K562 (cell line): ENCODE results near the gene MOGAT2. TPM values are rescaled to one million over a fixed set of nuclear protein-coding genes. Genes with fewer than 3 reads are reported as not detected.
A peak's percentile ranks its signal among the peaks of the same experiment; 100 is the strongest.

Experiments
- ATAC-seq: fragments of 200-7000 bp; cut with Tn5 transposase; 3 replicates; pipeline ENCODE4 v1.9.1; 2020; ENCODE audit warnings: moderate library complexity
- BruUV-seq: library from RNA; stranded (reverse); fragments of 400-500 nt; replicated peaks from 2 replicates; lab custom pipeline; 2021; lab: Mats Ljungman, UMichigan
- CTCF ChIA-PET: fragments of 300-600 bp; formaldehyde crosslinking; extraction: SDS; loops from one replicate; lab custom pipeline; 2021; ENCODE audit warnings: low intra/inter-chr PET ratio; lab: Yijun Ruan, JAX
- POLR2A ChIA-PET: fragments of 300-600, 350-650 bp; sonication (Branson Sonifier 250); formaldehyde crosslinking; extraction: SDS; loops from one replicate; lab custom pipeline; 2021; ENCODE audit warnings: antibody characterized with exemption, inconsistent platforms; lab: Yijun Ruan, JAX
- DNase-seq, 4 experiments: peaks; one replicate each; pipeline versions ENCODE4 v3.0.0 to v3.0.0-alpha.2; 2011 to 2018; ENCODE audit warnings: low spot score in 3 of 4, mixed read lengths in 3 of 4; ENCODE audit errors: extremely low read depth in 1 of 4
- FAIRE-seq: peaks from 2 replicates; lab custom pipeline; 2011; peaks lifted over from hg19 to GRCh38; lab: Jason Lieb, UNC
- H2AFZ ChIP-seq: 2 replicates; pipeline ENCODE4 v1.6.0; 2011; ENCODE audit warnings: low read depth, low read length, control low read depth, inconsistent platforms
- H3K27ac ChIP-seq: fragments of 200-600 bp; 3 replicates; pipeline ENCODE4 v1.8.0; 2011; ENCODE audit warnings: low read depth, mild to moderate bottlenecking, control low read depth, inconsistent platforms, low read length, moderate library complexity, mixed read lengths; ENCODE audit errors: extremely low read depth
- H3K27me3 ChIP-seq, 2 experiments: fragments of 300-600 bp in 1 of 2; 2 replicates in 1 of 2; 3 replicates in 1 of 2; pipeline versions ENCODE4 v1.6.0 to v1.8.0; 2011; ENCODE audit warnings: inconsistent platforms in 2 of 2, low read length in 2 of 2, mild to moderate bottlenecking in 1 of 2, mixed read lengths in 1 of 2, moderate library complexity in 1 of 2; ENCODE audit not compliant: control insufficient read depth in 2 of 2, insufficient read depth in 2 of 2
- H3K36me3 ChIP-seq: fragments of 300-600 bp; 3 replicates; pipeline ENCODE4 v1.8.0; 2011; ENCODE audit warnings: mild to moderate bottlenecking, low read length, inconsistent platforms; ENCODE audit not compliant: control insufficient read depth, insufficient read depth
- H3K4me1 ChIP-seq, 2 experiments: fragments of 200-600 bp in 1 of 2; replicated peaks in 1 of 2; 2 replicates in 1 of 2; 3 replicates in 1 of 2; pipeline versions ENCODE4 v1.5.1 to v1.8.0; 2011; ENCODE audit warnings: inconsistent platforms in 2 of 2, low read length in 2 of 2, mild to moderate bottlenecking in 1 of 2, mixed read lengths in 1 of 2, moderate library complexity in 1 of 2; ENCODE audit not compliant: control insufficient read depth in 2 of 2, insufficient read depth in 2 of 2
- H3K4me2 ChIP-seq: 2 replicates; pipeline ENCODE4 v1.6.1; 2011; ENCODE audit warnings: low read length, control low read depth, inconsistent platforms, mixed read lengths; ENCODE audit not compliant: insufficient read depth
- H3K4me3 ChIP-seq: fragments of 200-600 bp; sonication (generic), shearing (Covaris generic); 2 replicates; pipeline ENCODE4 v1.5.1; 2016; ENCODE audit warnings: control low read depth, inconsistent platforms
- H3K79me2 ChIP-seq: fragments of 200-600 bp; 3 replicates; pipeline ENCODE4 v1.8.0; 2011; ENCODE audit warnings: low read length, inconsistent platforms; ENCODE audit not compliant: control insufficient read depth, insufficient read depth
- H3K9ac ChIP-seq, 2 experiments: 2 replicates each; pipeline versions ENCODE4 v1.6.0 to v1.6.1; 2011; ENCODE audit warnings: low read depth in 2 of 2, low read length in 2 of 2, control low read depth in 1 of 2, inconsistent platforms in 1 of 2, mild to moderate bottlenecking in 1 of 2, mixed read lengths in 1 of 2; ENCODE audit not compliant: insufficient read depth in 1 of 2
- H3K9me1 ChIP-seq: one replicate; pipeline ENCODE4 v1.6.0; 2011; ENCODE audit warnings: inconsistent platforms, mild to moderate bottlenecking, low read length, moderate library complexity; ENCODE audit not compliant: control insufficient read depth, insufficient read depth
- H3K9me3 ChIP-seq: replicated peaks from 2 replicates; pipeline ENCODE4 v1.5.1; 2011; ENCODE audit warnings: low read depth, low read length, inconsistent platforms; ENCODE audit not compliant: control insufficient read depth, insufficient read depth
- H4K20me1 ChIP-seq: replicated peaks from 2 replicates; pipeline ENCODE4 v1.6.1; 2011; ENCODE audit warnings: low read length, inconsistent platforms, mixed read lengths; ENCODE audit not compliant: control insufficient read depth, insufficient read depth
- CEBPG ChIP-seq, 3 experiments: fragments of 200-800 bp in 1 of 3; sonication (Bioruptor generic) in 1 of 3; sonication (generic) in 1 of 3; formaldehyde crosslinking in 1 of 3; IDR thresholded peaks in 2 of 3; conservative IDR thresholded peaks in 1 of 3; 2 replicates each; pipeline versions ENCODE4 v1.6.1 to v1.8.0; 2016 to 2022; ENCODE audit warnings: missing compliant biosample characterization in 2 of 3, missing genetic modification characterization in 2 of 3, mild to moderate bottlenecking in 1 of 3, missing genetic modification reagents in 1 of 3
- ESRRB ChIP-seq: fragments of 250-450 bp; sonication (Bioruptor Pico); IDR thresholded peaks from 2 replicates; pipeline ENCODE4 v1.5.0; 2020; ENCODE audit warnings: mild to moderate bottlenecking, moderate library complexity, borderline replicate concordance
- HNRNPUL1 ChIP-seq: fragments of 200-400 bp; formaldehyde crosslinking; IDR thresholded peaks from 2 replicates; pipeline ENCODE4 v1.6.1; 2017; ENCODE audit warnings: low read length
- PHF20 ChIP-seq: fragments of 450-650 bp; IDR thresholded peaks from 2 replicates; pipeline ENCODE4 v1.6.1; 2018; ENCODE audit not compliant: partially characterized antibody
- SAFB2 ChIP-seq: fragments of 200-400 bp; formaldehyde crosslinking; IDR thresholded peaks from 2 replicates; pipeline ENCODE4 v1.6.1; 2018; ENCODE audit warnings: borderline replicate concordance, low read length, low read depth, moderate library complexity; ENCODE audit not compliant: severe bottlenecking
- ZNF780A ChIP-seq: fragments of 250-450 bp; sonication (Bioruptor Pico); IDR thresholded peaks from 2 replicates; pipeline ENCODE4 v1.5.0; 2021; ENCODE audit warnings: mild to moderate bottlenecking
- WGBS: fragments of 100-300 bp; shearing (Covaris generic); methylation state at CpG from one replicate; pipeline ENCODE4 v1.1.6; 2016; ENCODE audit warnings: low coverage, mixed read lengths; ENCODE audit not compliant: insufficient coverage; ENCODE audit errors: missing lambda C conversion rate; 5-methylcytosine and 5-hydroxymethylcytosine counted together
- in situ Hi-C: fragments of 300-500 bp; cut with MboI; formaldehyde crosslinking; loops from 4 replicates; pipeline ENCODE4 v1.15.0; 2018; ENCODE audit warnings: inconsistent platforms, mixed read lengths
- intact Hi-C: fragments of 100-400 bp; cut with micrococcal nuclease; formaldehyde crosslinking; loops from 2 replicates; pipeline ENCODE4 v1.14.2; 2022
- polyA plus RNA-seq, 8 experiments: library from polyadenylated mRNA; depleted of rRNA in 4 of 8; stranded (reverse) in 5 of 8; unstranded in 3 of 8; fragments of >200 nt; fragmentation: Nextera tagmentation in 2 of 8; fragmentation: Illumina TruSeq in 1 of 8; extraction: Ambion mirVana in 2 of 8; extraction: Trizol in 1 of 8; gene quantifications; 2 replicates each; pipeline versions ENCODE4 v1.2.1 to v1.2.3, GENCODE V29; 2011 to 2014; ENCODE audit warnings: inconsistent platforms in 1 of 8, missing spikeins in 1 of 8
- total RNA-seq, 7 experiments: library from RNA; depleted of rRNA in 6 of 7; stranded (reverse); fragments of >200 nt in 6 of 7; fragmentation: Illumina TruSeq in 2 of 7; extraction: Trizol in 2 of 7; gene quantifications; 2 replicates each; pipeline versions ENCODE4 v1.2.1 to v1.2.3, GENCODE V29; 2011 to 2021; ENCODE audit warnings: low replicate concordance in 1 of 7
- TF ChIP-seq, protein P1 (sequence below): fragments of 450-650 bp; formaldehyde crosslinking; IDR thresholded peaks from 2 replicates; pipeline ENCODE4 v1.4.0; 2020; ENCODE audit warnings: mild to moderate bottlenecking, moderate library complexity

MOGAT2 gene
- total and polyA plus RNA-seq, 9 of the 15 experiments (the other 6 are each of a cell fraction or from before 2014, with no cell fraction given), result 0.09 TPM; not detected in 7

GRCh38 chr11:75697906-75698581 is 19.6 kb upstream of the MOGAT2 start:
- no peaks in the 10 kb centered on the region for H3K79me2 ChIP-seq
- in situ Hi-C loops, result no loop called here
- H3K27me3 ChIP-seq, result peaks cover 0 to 9% of the 10 kb centered on the region in 2 experiments; a peak in 2 of 5 replicates
- 0% methylated on average over 4 of the region's 4 CpGs for WGBS
- H3K9me3 ChIP-seq, result no peaks in the 10 kb centered on the region
- intact Hi-C loops, result no loop called here
- no peak for TF ChIP-seq ESRRB (CRISPR knock-in tag)
- TF ChIP-seq PHF20, result no peak
- TF ChIP-seq SAFB2, result no peak
- TF ChIP-seq ZNF780A, result no peak
- TF ChIP-seq, protein P1, sequence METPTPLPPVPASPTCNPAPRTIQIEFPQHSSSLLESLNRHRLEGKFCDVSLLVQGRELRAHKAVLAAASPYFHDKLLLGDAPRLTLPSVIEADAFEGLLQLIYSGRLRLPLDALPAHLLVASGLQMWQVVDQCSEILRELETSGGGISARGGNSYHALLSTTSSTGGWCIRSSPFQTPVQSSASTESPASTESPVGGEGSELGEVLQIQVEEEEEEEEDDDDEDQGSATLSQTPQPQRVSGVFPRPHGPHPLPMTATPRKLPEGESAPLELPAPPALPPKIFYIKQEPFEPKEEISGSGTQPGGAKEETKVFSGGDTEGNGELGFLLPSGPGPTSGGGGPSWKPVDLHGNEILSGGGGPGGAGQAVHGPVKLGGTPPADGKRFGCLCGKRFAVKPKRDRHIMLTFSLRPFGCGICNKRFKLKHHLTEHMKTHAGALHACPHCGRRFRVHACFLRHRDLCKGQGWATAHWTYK (CRISPR knock-in tag), result no peak
- no peak for TF ChIP-seq HNRNPUL1
- TF ChIP-seq CEBPG (CRISPR knock-in tag; IDR thresholded peaks at IDR 0.05), result no peak
- 0 out of 4 replicates have a peak, but pooled peaks of 1 of the 2 experiments have one; percentile 28 for TF ChIP-seq CEBPG (tag; conservative IDR thresholded peaks at IDR 0.05 in 1 of 2, IDR thresholded peaks at IDR 0.05 in 1 of 2)
- no peaks in the 10 kb centered on the region for H3K9me1 ChIP-seq
- ATAC-seq (no peak), FAIRE-seq (no peak), DNase-seq (peak in 1 of 4 experiments; percentile 1)
- no peaks in the 10 kb centered on the region; a peak in 1 of 5 replicates for H3K4me1 ChIP-seq
- H3K9ac ChIP-seq, result no peak overlapping the region
- no TSS peak for BruUV-seq
- no peaks in the 10 kb centered on the region for H4K20me1 ChIP-seq
- H3K4me2 ChIP-seq, result no peak overlapping the region
- no peaks in the 10 kb centered on the region for H3K36me3 ChIP-seq
- no peak overlapping the region for H3K27ac ChIP-seq
- H2AFZ ChIP-seq, result no peak overlapping the region
- CTCF ChIA-PET, result interaction anchor here (0.7 kb wide), 1 partner anchor 451 kb away, joined by 3 read pairs; no protein-coding TSS in a partner anchor
- POLR2A ChIA-PET, result no interaction called here
- no peak overlapping the region for H3K4me3 ChIP-seq
